GM12892 (cell line): Measurements from ENCODE around the gene HEATR1.

Source experiments
- POLR2A ChIP-seq: IDR thresholded peaks from 2 replicates; pipeline ENCODE4 v1.6.1; 2011; ENCODE audit warnings: low read depth, low read length, control low read depth
- POLR2AphosphoS5 ChIP-seq: IDR thresholded peaks from 2 replicates; pipeline ENCODE4 v1.6.1; 2011; ENCODE audit warnings: low read depth, low read length, control low read depth

DNA sequence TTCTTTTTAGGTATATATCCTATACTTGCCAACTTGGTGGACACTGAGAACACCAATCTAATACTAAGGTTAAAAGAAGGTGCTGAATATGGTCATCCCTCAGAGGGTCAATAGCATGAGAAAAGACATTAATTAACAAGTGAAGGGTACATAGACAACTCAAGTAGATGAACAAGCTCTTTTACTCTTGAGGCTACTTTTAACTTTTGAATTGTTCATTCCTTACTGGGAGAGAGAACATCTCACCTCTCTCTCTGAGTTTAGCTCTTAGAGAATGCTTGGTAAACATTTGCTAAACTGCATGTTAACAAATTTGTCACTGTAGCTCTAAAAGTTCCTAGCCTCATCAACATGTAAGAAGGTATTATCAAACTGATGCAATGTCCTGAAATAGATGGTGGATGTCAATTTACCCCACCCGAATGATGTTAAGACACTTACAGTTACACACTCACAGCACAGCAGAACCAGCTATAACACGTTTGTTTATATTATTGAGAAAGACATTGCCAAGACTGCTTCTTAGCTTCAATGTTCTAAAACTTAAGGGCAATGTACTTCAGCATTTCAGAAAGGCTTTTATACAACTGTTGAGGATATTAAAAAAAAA, 35.9 kb downstream of the HEATR1 start:
- TF ChIP-seq POLR2AphosphoS5: no peak
- TF ChIP-seq POLR2A: no peak
